ENCODE data around the gene GRIK4.

GRCh38 chr11:120974965-120975364 lies 463.4 kb downstream of the GRIK4 start:
- TF ChIP-seq GATA3 (IDR thresholded peaks at IDR 0.05; ENCODE audit: low read depth, low read length) = no peak
- no peak for TF ChIP-seq GATA2 (IDR thresholded peaks at IDR 0.05; ENCODE audit: low read depth, low read length)
